ENCODE results near the gene IQGAP3. TPM values are rescaled to one million over a fixed set of nuclear protein-coding genes. Genes with fewer than 3 reads are reported as not detected.

The IQGAP3 gene
- polyA plus RNA-seq, 1 of the 3 experiments (the other 2 are of a cell fraction) = 15.6 TPM

- WGBS (ENCODE audit: low lambda C conversion rate) = 91% methylated on average over 11 of the region's 11 CpGs
- DNase-seq = no peak
- ChIA-PET POLR2A (interaction anchor here (0.5 to 0.6 kb wide), 2 partner anchors 16 to 17 kb away, joined by 3 read pairs; no protein-coding TSS in a partner anchor), CTCF (interaction anchor here (1.0 to 6.2 kb wide), 3 partner anchors 9 to 47 kb away, joined by 3 to 50 read pairs (median 5); no protein-coding TSS in a partner anchor)
- Histone ChIP-seq H3K27ac (ENCODE audit: low read depth in 2 of 2, low read length in 1 of 2) (no peak overlapping the region), H3K36me3 (replicated peaks in 1 of 2; ENCODE audit: control insufficient read depth in 1 of 2, insufficient read depth in 2 of 2, low read length in 1 of 2) (peaks cover 3 to 6% of the 10 kb centered on the region in 2 experiments), H3K27me3 (ENCODE audit: insufficient read depth) (no peaks in the 10 kb centered on the region), H3K9me2 (no peaks in the 10 kb centered on the region), H3K4me1 (ENCODE audit: control insufficient read depth in 1 of 2, insufficient read depth in 2 of 2, low read depth in 1 of 2, low read length in 1 of 2) (peaks cover 51 to 76% of the 10 kb centered on the region in 2 experiments), H3K4me3 (ENCODE audit: low read depth in 2 of 2, low read length in 1 of 2) (no peak overlapping the region), H3K4me2 (no peak overlapping the region), H2AFZ (ENCODE audit: low read depth) (no peak overlapping the region), H4K20me1 (ENCODE audit: insufficient read depth) (peaks cover 100% of the 10 kb centered on the region), H3K9ac (no peak overlapping the region), H3F3A (replicated peaks; ENCODE audit: insufficient read depth) (no peaks in the 10 kb centered on the region), H3K79me2 (ENCODE audit: insufficient read depth) (peaks cover 100% of the 10 kb centered on the region), H3K9me3 (no peaks in the 10 kb centered on the region)
- TF ChIP-seq NRF1 (IDR thresholded peaks at IDR 0.05; ENCODE audit: low read depth, low read length) (no peak), MXI1 (IDR thresholded peaks at IDR 0.05; ENCODE audit: low read depth, low read length) (no peak), RXRA (IDR thresholded peaks at IDR 0.05; ENCODE audit: borderline replicate concordance, low read depth) (no peak), ELF1 (IDR thresholded peaks at IDR 0.05) (no peak), NFIC (IDR thresholded peaks at IDR 0.05; ENCODE audit: borderline replicate concordance) (no peak), PBX3 (IDR thresholded peaks at IDR 0.05) (no peak), GABPA (IDR thresholded peaks at IDR 0.05; ENCODE audit: low read depth) (no peak)
These were observed 79.2 kb downstream of the IQGAP3 start for GRCh38 chr1:156493154-156493631.

- peaks cover 100% of the 10 kb centered on the region for H3K79me2 ChIP-seq (ENCODE audit: insufficient read depth)
- H3K27me3 ChIP-seq (ENCODE audit: insufficient read depth) = no peaks in the 10 kb centered on the region
- ChIA-PET POLR2A (interaction anchor here (0.5 to 1.4 kb wide), 2 partner anchors 17 to 19 kb away, joined by 3 to 5 read pairs; no protein-coding TSS in a partner anchor), CTCF (interaction anchor here (1.0 to 6.2 kb wide), 5 partner anchors 8 to 167 kb away, joined by 3 to 50 read pairs (median 5); no protein-coding TSS in a partner anchor)
- no peak overlapping the region for H3K27ac ChIP-seq (ENCODE audit: low read depth in 2 of 2, low read length in 1 of 2)
- peaks cover 100% of the 10 kb centered on the region for H4K20me1 ChIP-seq (ENCODE audit: insufficient read depth)
- H3F3A ChIP-seq (replicated peaks; ENCODE audit: insufficient read depth) = no peaks in the 10 kb centered on the region
- no peaks in the 10 kb centered on the region for H3K9me2 ChIP-seq
- no peak overlapping the region for H2AFZ ChIP-seq (ENCODE audit: low read depth)
- H3K9ac ChIP-seq = no peak overlapping the region
- no peak for TF ChIP-seq FOXM1 (IDR thresholded peaks at IDR 0.05; ENCODE audit: low read depth)
- no peak for TF ChIP-seq CHD2 (IDR thresholded peaks at IDR 0.05; ENCODE audit: low read length, partially characterized antibody)
- no peak for TF ChIP-seq RFX5 (IDR thresholded peaks at IDR 0.05; ENCODE audit: low read length)
- no peak for TF ChIP-seq FOXJ3 (CRISPR knock-in tag; IDR thresholded peaks at IDR 0.05)
- no peak for TF ChIP-seq GATA2 (CRISPR knock-in tag; IDR thresholded peaks at IDR 0.05)
- no peak for TF ChIP-seq TCF12 (IDR thresholded peaks at IDR 0.05)
- TF ChIP-seq ELF1 (IDR thresholded peaks at IDR 0.05) = no peak
- TF ChIP-seq TAF1 (IDR thresholded peaks at IDR 0.05; ENCODE audit: borderline replicate concordance, low read depth, low read length) = no peak
- no peak for TF ChIP-seq ZBTB33 (IDR thresholded peaks at IDR 0.05; ENCODE audit: borderline replicate concordance, low read depth)
- no peak for TF ChIP-seq CTCF (IDR thresholded peaks at IDR 0.05)
- TF ChIP-seq SMC3 (IDR thresholded peaks at IDR 0.05; ENCODE audit: low read depth, low read length) = no peak
- no peak for TF ChIP-seq RCOR1 (IDR thresholded peaks at IDR 0.05; ENCODE audit: low read length)
- TF ChIP-seq YY1 (IDR thresholded peaks at IDR 0.05; ENCODE audit: low read depth) = no peak
- TF ChIP-seq MEF2A (IDR thresholded peaks at IDR 0.05; ENCODE audit: borderline replicate concordance, low read depth) = no peak
- no peak for TF ChIP-seq POLR2AphosphoS5 (IDR thresholded peaks at IDR 0.05; ENCODE audit: low read depth, low read length)
- TF ChIP-seq JUND (IDR thresholded peaks at IDR 0.05) = no peak
- TF ChIP-seq MXI1 (IDR thresholded peaks at IDR 0.05; ENCODE audit: low read depth, low read length) = no peak
- no peak for TF ChIP-seq EP300 (IDR thresholded peaks at IDR 0.05; ENCODE audit: borderline replicate concordance in 1 of 2, low read depth in 1 of 2, low read length in 1 of 2)
- H3K9me3 ChIP-seq = no peaks in the 10 kb centered on the region
- no peak for DNase-seq
- peaks cover 47 to 76% of the 10 kb centered on the region in 2 experiments for H3K4me1 ChIP-seq (ENCODE audit: control insufficient read depth in 1 of 2, insufficient read depth in 2 of 2, low read depth in 1 of 2, low read length in 1 of 2)
- no peak overlapping the region for H3K4me2 ChIP-seq
- H3K36me3 ChIP-seq (replicated peaks in 1 of 2; ENCODE audit: control insufficient read depth in 1 of 2, insufficient read depth in 2 of 2, low read length in 1 of 2) = peaks cover 3 to 6% of the 10 kb centered on the region in 2 experiments
- H3K4me3 ChIP-seq (ENCODE audit: low read depth in 2 of 2, low read length in 1 of 2) = no peak overlapping the region
- WGBS (ENCODE audit: low lambda C conversion rate) = 90% methylated on average over 7 of the region's 7 CpGs
These were observed 79.7 kb downstream of the IQGAP3 start for GRCh38 chr1:156492591-156493080.
